ENCODE results near the gene WDFY4.

The WDFY4 gene

DNA sequence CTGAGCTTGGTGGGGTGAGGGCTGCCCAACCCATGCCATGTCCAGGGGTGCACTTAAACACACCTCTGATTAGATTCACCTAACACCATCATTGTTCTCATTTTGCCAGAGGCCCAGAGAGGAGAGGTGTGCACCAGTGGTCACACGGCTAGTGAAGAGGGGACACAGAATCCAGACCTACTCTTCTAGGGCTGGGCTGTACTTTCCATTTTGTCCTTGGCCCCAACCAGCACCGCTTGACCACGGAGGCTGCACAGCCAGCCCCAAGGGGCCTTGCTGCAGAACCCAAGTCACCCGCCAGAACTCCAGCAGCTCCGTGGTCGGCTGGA, 246 bp upstream of the WDFY4 start:
- Histone ChIP-seq H3K27me3 (no peaks in the 10 kb centered on the region), H3K9ac (peak overlapping the region; percentile 78; the same call in 1 of the 2 replicates), H3K4me3 (peak overlapping the region; percentile 62), H3K4me1 (peaks cover 63% of the 10 kb centered on the region), H3K9me3 (peaks cover 12% of the 10 kb centered on the region), H3K27ac (peak overlapping the region; percentile 89), H4K20me1 (peaks cover 6% of the 10 kb centered on the region), H3K4me2 (peak overlapping the region; percentile 94), H3K36me3 (no peaks in the 10 kb centered on the region)
- TF ChIP-seq Cebpa-rat (IDR thresholded peaks at IDR 0.05), result no peak

GRCh38 chr10:48685731-48686130, 1.1 kb downstream of the WDFY4 start:
- peaks cover 12% of the 10 kb centered on the region; the same call in 1 of the 2 replicates for H3K36me3 ChIP-seq
- H3K9ac ChIP-seq, result peak overlapping the region; percentile 78
- H3K27me3 ChIP-seq, result no peaks in the 10 kb centered on the region
- peaks cover 63% of the 10 kb centered on the region for H3K4me1 ChIP-seq
- H3K4me2 ChIP-seq, result peak overlapping the region; percentile 94
- peaks cover 16% of the 10 kb centered on the region for H3K9me3 ChIP-seq
- H4K20me1 ChIP-seq, result peaks cover 6% of the 10 kb centered on the region
- H3K27ac ChIP-seq, result peak overlapping the region; percentile 89; the same call in 1 of the 2 replicates
- peak overlapping the region; percentile 62 for H3K4me3 ChIP-seq
- no peak for TF ChIP-seq Cebpa-rat (IDR thresholded peaks at IDR 0.05)

DNA sequence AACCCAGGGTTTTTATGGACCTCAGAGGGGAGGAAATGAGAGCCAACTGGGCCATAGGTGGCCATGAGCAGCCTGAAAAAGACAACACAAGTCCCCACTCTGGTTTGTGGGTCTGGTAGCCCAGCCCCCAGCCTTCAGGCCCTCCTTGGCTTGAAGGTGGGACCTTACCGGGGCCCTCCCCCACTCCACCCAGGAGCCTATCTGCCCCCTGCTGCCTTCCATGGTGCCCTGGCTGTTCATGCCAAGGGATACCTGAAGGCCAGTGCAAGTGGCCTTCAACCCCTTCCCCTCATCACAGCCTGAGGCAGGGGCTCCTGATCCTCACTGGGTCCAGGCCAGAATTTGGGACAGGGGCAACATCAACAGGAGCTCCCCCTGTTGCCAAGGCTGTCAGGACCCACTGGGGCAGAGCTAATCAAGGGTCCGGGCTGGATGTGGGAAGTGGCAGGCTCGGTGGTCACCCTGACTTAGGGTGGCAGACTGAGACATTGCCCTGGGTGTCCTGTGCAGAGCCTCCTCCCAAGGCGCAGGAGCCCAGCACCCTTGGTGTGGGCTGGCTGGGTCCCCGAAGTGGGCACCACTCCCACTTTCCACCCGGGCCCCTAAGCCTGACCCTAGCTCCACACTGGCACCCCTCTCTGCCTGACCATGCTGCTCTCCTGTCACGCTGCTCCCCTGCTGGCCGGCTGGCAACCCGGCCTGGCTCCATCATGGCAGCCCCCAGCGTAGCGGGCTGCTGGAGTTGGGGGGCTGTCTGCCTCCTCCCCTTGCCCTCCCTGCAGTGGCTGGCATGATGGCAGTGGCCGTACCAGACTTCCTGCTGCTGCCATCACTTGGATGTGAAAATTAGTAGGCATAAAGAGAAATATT, 6.4 kb downstream of the WDFY4 start:
- Histone ChIP-seq H3K9ac (no peak overlapping the region), H3K27ac (no peak overlapping the region), H3K4me1 (peaks cover 12% of the 10 kb centered on the region), H3K36me3 (peaks cover 20% of the 10 kb centered on the region), H3K27me3 (no peaks in the 10 kb centered on the region), H4K20me1 (peaks cover 7% of the 10 kb centered on the region; the same call in 1 of the 2 replicates), H3K4me2 (no peak overlapping the region), H3K9me3 (peaks cover 19% of the 10 kb centered on the region), H3K4me3 (no peak overlapping the region)
- no peak for TF ChIP-seq Cebpa-rat (IDR thresholded peaks at IDR 0.05)

DNA sequence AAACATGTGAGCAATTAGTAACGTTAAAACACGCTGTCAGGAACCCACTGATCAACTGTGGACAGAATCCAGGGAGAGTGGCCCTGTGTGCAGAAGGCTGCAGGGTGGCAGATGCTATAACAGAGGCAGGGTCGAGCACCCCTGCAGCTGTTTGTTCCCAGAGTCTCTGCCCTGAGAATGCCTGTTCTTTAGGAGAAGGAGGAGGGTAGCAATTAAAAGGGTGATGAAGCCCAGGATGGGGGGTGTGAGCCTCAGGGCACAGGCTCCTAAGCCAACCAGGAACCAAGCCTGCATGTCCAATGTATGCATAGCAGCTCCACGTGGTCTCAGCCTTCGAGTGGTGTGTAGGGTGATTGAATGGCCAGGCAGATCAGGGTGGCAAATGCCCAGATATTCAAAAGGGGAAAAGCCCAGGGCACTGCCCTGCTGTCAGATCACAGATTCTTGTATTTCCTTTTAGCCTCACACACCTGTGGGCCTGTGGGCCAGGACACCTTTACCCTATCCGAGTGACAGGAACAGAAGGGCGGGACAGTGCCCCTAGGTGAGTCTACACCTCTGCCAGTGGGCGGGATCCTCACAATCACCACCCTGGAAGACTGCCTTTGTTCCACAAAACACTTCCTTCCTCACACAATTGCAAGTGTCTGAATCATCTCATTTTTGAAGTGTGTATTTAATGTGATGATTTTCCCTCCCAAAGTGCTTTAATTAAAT, 7.3 kb downstream of the WDFY4 start:
- Histone ChIP-seq H3K27ac (no peak overlapping the region), H3K36me3 (peaks cover 20% of the 10 kb centered on the region), H3K27me3 (no peaks in the 10 kb centered on the region), H4K20me1 (peaks cover 7% of the 10 kb centered on the region; the same call in 1 of the 2 replicates), H3K9ac (no peak overlapping the region), H3K4me2 (no peak overlapping the region), H3K4me3 (no peak overlapping the region), H3K9me3 (peaks cover 19% of the 10 kb centered on the region), H3K4me1 (peaks cover 2% of the 10 kb centered on the region)
- no peak for TF ChIP-seq Cebpa-rat (IDR thresholded peaks at IDR 0.05)

GRCh38 chr10:48692748-48693147, 8.1 kb downstream of the WDFY4 start:
- H3K36me3 ChIP-seq, result peaks cover 20% of the 10 kb centered on the region
- H3K9me3 ChIP-seq, result peaks cover 19% of the 10 kb centered on the region
- H3K4me1 ChIP-seq, result no peaks in the 10 kb centered on the region; the same call in 1 of the 2 replicates
- H4K20me1 ChIP-seq, result peaks cover 7% of the 10 kb centered on the region; the same call in 1 of the 2 replicates
- H3K9ac ChIP-seq, result no peak overlapping the region
- H3K4me3 ChIP-seq, result no peak overlapping the region
- no peak overlapping the region for H3K27ac ChIP-seq
- no peak overlapping the region for H3K4me2 ChIP-seq
- TF ChIP-seq Cebpa-rat (IDR thresholded peaks at IDR 0.05), result no peak
- H3K27me3 ChIP-seq, result no peaks in the 10 kb centered on the region

- Histone ChIP-seq H3K4me3 (no peak overlapping the region), H3K4me1 (no peaks in the 10 kb centered on the region; the same call in 1 of the 2 replicates), H3K4me2 (no peak overlapping the region), H3K27me3 (no peaks in the 10 kb centered on the region), H3K9ac (no peak overlapping the region), H3K27ac (no peak overlapping the region), H3K36me3 (peaks cover 20% of the 10 kb centered on the region), H3K9me3 (peaks cover 19% of the 10 kb centered on the region), H4K20me1 (peaks cover 7% of the 10 kb centered on the region; the same call in 1 of the 2 replicates)
- TF ChIP-seq Cebpa-rat (IDR thresholded peaks at IDR 0.05), result no peak
These were observed 8.5 kb downstream of the WDFY4 start for GRCh38 chr10:48693206-48693605.

DNA sequence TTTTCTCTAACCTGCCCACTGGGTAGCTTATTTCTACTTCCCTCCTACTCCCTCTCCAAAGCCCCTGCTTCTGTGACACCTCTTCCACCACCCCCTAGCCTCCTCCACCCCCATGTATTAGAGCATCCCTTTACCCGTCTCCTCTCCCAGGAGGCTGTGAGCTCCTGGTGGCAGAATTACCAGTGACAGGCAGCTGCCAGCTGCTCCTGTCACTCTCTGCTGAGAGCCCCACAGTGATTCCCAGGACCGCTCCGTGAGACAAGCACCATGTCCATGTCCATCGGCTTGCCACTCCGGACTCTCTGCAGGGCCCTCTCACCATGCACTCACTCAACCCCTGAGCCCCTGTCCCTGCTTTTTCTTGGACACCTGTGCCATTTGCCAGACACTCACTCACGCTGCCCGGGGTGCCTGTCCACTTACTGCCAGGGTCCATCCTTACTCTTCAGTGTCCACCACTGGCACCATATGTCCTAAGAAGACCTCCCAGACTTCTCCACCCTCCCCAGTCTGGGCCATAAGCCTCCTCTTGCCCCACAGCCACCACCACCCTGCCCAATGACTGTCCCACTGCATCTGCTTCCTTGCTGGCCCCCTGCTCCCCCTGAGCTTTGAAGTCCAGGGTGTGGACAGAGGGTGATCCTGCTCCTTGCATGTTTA, 9.8 kb downstream of the WDFY4 start:
- Histone ChIP-seq H3K9ac (no peak overlapping the region), H3K4me1 (peaks cover 3% of the 10 kb centered on the region; the same call in 1 of the 2 replicates), H3K9me3 (peaks cover 19% of the 10 kb centered on the region), H3K4me2 (no peak overlapping the region), H4K20me1 (peaks cover 18% of the 10 kb centered on the region), H3K27me3 (no peaks in the 10 kb centered on the region), H3K36me3 (peaks cover 19% of the 10 kb centered on the region), H3K4me3 (no peak overlapping the region), H3K27ac (no peak overlapping the region)
- no peak for TF ChIP-seq Cebpa-rat (IDR thresholded peaks at IDR 0.05)

GRCh38 chr10:48695636-48696534, 11.2 kb downstream of the WDFY4 start:
- peaks cover 14% of the 10 kb centered on the region for H3K4me1 ChIP-seq
- peaks cover 6% of the 10 kb centered on the region for H3K36me3 ChIP-seq
- H3K9ac ChIP-seq, result no peak overlapping the region
- no peak for TF ChIP-seq Cebpa-rat (IDR thresholded peaks at IDR 0.05)
- no peaks in the 10 kb centered on the region for H3K27me3 ChIP-seq
- H3K27ac ChIP-seq, result no peak overlapping the region
- H4K20me1 ChIP-seq, result peaks cover 30% of the 10 kb centered on the region
- peaks cover 6% of the 10 kb centered on the region for H3K9me3 ChIP-seq
- H3K4me3 ChIP-seq, result no peak overlapping the region
- no peak overlapping the region for H3K4me2 ChIP-seq

DNA sequence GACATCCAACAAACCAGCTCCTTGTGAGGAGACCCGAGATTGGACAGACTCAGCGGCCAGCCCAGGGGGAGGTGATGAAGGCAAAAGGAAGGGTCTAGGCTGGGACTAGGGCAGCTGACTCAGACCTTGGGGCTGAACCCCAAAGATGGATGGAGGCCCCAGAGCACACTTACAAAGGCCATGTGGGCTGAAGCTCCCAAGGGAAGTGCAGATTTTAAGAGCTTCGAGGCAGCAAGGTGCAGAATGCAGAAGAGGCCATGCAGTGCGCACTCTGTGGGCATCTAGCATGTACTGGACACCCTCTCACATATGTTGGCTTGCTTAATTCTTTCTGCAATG, 11.8 kb downstream of the WDFY4 start:
- no peaks in the 10 kb centered on the region; the same call in 1 of the 2 replicates for H3K36me3 ChIP-seq
- no peak overlapping the region for H3K27ac ChIP-seq
- no peaks in the 10 kb centered on the region for H3K27me3 ChIP-seq
- no peaks in the 10 kb centered on the region for H3K9me3 ChIP-seq
- TF ChIP-seq Cebpa-rat (IDR thresholded peaks at IDR 0.05), result no peak
- no peak overlapping the region for H3K4me2 ChIP-seq
- H3K4me3 ChIP-seq, result no peak overlapping the region
- H4K20me1 ChIP-seq, result peaks cover 30% of the 10 kb centered on the region
- no peak overlapping the region for H3K9ac ChIP-seq
- peaks cover 18% of the 10 kb centered on the region for H3K4me1 ChIP-seq

All from BLaER1 (cell line).